Activated naive CD8-positive, alpha-beta T cell treated with anti-CD3 and anti-CD28 coated beads for 36 hours (primary cell): ENCODE data around the gene NUTF2. TPM values are rescaled to one million over a fixed set of nuclear protein-coding genes. Genes with fewer than 3 reads are reported as not detected.
"Not testable (repeated sequence)": the region's sequence is repeated elsewhere in the genome, so short reads cannot be mapped to it uniquely, and the experiment has no call there.

Experiments used
- DNase-seq: peaks from one replicate; pipeline ENCODE4 v3.0.0; 2021
- H3K27ac Mint-ChIP-seq: one replicate; pipeline ENCODE4 v1.8.0; 2022; ENCODE audit warnings: mild to moderate bottlenecking, moderate library complexity, mixed read lengths
- H3K27me3 Mint-ChIP-seq: one replicate; pipeline ENCODE4 v1.8.0; 2022; ENCODE audit warnings: mild to moderate bottlenecking, mixed read lengths
- H3K36me3 Mint-ChIP-seq: one replicate; pipeline ENCODE4 v1.8.0; 2021; ENCODE audit warnings: mild to moderate bottlenecking, mixed read lengths
- H3K4me1 Mint-ChIP-seq: one replicate; pipeline ENCODE4 v1.8.0; 2021; ENCODE audit warnings: mixed read lengths
- H3K4me3 Mint-ChIP-seq: one replicate; pipeline ENCODE4 v1.8.0; 2022; ENCODE audit warnings: mild to moderate bottlenecking, moderate library complexity, mixed read lengths
- H3K9me3 Mint-ChIP-seq: one replicate; pipeline ENCODE4 v1.8.0; 2022; ENCODE audit warnings: mixed read lengths
- total RNA-seq, 2 experiments: library from RNA; stranded (reverse); gene quantifications; one replicate each; pipeline ENCODE4 v1.2.3, GENCODE V29; 2021

NUTF2 gene
- total RNA-seq, 2 experiments from 2014 or later, result 174 to 181 TPM

GRCh38 chr16:67907397-67908180, 60.9 kb downstream of the NUTF2 start:
- H3K36me3 Mint-ChIP-seq, result peaks cover 8% of the 10 kb centered on the region
- no peak overlapping the region for H3K27ac Mint-ChIP-seq

GRCh38 chr16:67909056-67909742, 62.5 kb downstream of the NUTF2 start:
- no peak overlapping the region for H3K27ac Mint-ChIP-seq
- H3K27me3 Mint-ChIP-seq, result no peaks in the 10 kb centered on the region
- no peaks in the 10 kb centered on the region for H3K9me3 Mint-ChIP-seq
- peaks cover 11% of the 10 kb centered on the region for H3K4me1 Mint-ChIP-seq
- no peak overlapping the region for H3K4me3 Mint-ChIP-seq
- no peak for DNase-seq
- H3K36me3 Mint-ChIP-seq, result peaks cover 5% of the 10 kb centered on the region

More at GRCh38 chr16:67907397-67908180, 60.9 kb downstream of the NUTF2 start:
- no peak overlapping the region for H3K4me3 Mint-ChIP-seq
- no peak for DNase-seq
- H3K27me3 Mint-ChIP-seq, result no peaks in the 10 kb centered on the region
- H3K4me1 Mint-ChIP-seq, result peaks cover 13% of the 10 kb centered on the region
- no peaks in the 10 kb centered on the region for H3K9me3 Mint-ChIP-seq

DNA sequence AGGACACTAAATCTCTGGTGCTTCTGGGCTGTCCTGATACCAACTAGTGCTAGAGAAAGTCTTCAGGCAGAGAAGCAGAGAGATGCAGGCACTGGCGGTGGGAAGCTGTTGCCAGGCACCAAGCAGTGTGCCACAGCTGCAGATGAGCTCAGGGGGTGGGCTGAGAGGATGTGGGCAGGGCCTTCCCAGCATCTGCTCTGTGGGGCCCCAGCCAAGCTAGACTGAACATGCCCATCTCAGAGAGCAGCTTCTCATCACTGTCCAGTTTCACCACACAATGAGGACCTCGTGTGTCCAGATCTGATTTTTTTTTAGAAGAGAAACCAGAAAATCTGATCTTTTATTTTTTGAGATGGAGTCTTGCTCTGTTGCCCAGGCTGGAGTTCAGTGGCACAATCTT, 63.4 kb downstream of the NUTF2 start:
- no peaks in the 10 kb centered on the region for H3K9me3 Mint-ChIP-seq
- H3K27ac Mint-ChIP-seq, result no peak overlapping the region
- DNase-seq, result peak; percentile 25
- peaks cover 4% of the 10 kb centered on the region for H3K36me3 Mint-ChIP-seq
- no peak overlapping the region for H3K4me3 Mint-ChIP-seq
- peaks cover 13% of the 10 kb centered on the region for H3K4me1 Mint-ChIP-seq
- no peaks in the 10 kb centered on the region for H3K27me3 Mint-ChIP-seq

GRCh38 chr16:67914758-67915495, 68.2 kb downstream of the NUTF2 start:
- Mint-ChIP-seq H3K9me3 (no peaks in the 10 kb centered on the region), H3K4me3 (no peak overlapping the region), H3K27me3 (no peaks in the 10 kb centered on the region), H3K4me1 (peaks cover 19% of the 10 kb centered on the region), H3K36me3 (peaks cover 2% of the 10 kb centered on the region), H3K27ac (no peak overlapping the region)
- DNase-seq, result no peak

GRCh38 chr16:67915496-67915769, 68.7 kb downstream of the NUTF2 start:
- not testable (repeated sequence) for H3K27me3 Mint-ChIP-seq, DNase-seq, H3K27ac Mint-ChIP-seq, H3K4me3 Mint-ChIP-seq, H3K9me3 Mint-ChIP-seq, H3K36me3 Mint-ChIP-seq
- peaks cover 16% of the 10 kb centered on the region for H3K4me1 Mint-ChIP-seq

- no peak overlapping the region for H3K27ac Mint-ChIP-seq
- DNase-seq, result no peak
- no peak overlapping the region for H3K4me3 Mint-ChIP-seq
- H3K9me3 Mint-ChIP-seq, result no peaks in the 10 kb centered on the region
- H3K4me1 Mint-ChIP-seq, result peaks cover 16% of the 10 kb centered on the region
- H3K36me3 Mint-ChIP-seq, result peaks cover 2% of the 10 kb centered on the region
- H3K27me3 Mint-ChIP-seq, result no peaks in the 10 kb centered on the region
Observed at GRCh38 chr16:67915831-67916723, 69.3 kb downstream of the NUTF2 start.

DNA sequence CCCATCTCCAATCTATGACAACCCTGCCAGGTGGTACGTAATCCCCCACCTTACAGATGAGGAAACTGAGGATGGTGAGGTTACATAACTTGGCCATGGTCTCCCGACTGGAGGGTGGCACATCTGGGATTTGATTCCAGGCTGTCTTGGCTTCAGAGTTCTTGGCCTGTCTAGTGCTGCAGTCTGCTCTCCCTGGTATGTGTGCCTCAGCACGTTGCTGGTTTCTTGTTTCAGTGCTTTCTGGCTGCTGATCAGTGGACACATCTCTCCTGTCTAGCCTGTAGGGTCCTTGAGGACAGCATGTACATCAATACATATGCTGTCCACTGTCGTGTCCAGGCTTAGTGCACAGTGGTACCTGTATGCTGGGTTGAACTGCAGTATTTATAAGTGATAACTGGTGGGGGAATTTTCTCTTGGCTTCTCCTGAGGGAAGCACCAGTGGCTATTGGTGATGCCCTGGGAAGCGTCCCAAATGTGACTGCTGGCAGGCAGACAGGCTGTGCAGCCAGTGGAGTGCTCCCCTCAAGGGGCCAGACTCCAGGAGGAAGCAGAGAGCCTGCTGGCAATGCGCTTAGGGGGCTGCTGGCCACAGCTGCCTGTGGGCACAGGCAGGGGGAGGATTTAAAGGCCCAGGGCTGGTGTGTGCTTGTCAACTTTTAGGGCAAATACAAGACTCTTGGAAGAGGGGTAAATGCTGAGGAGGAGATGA, 70.6 kb downstream of the NUTF2 start:
- Mint-ChIP-seq H3K4me3 (no peak overlapping the region), H3K27ac (peak overlapping the region; percentile 85), H3K27me3 (no peaks in the 10 kb centered on the region), H3K36me3 (peaks cover 2% of the 10 kb centered on the region), H3K9me3 (no peaks in the 10 kb centered on the region), H3K4me1 (peaks cover 23% of the 10 kb centered on the region)
- no peak for DNase-seq

DNA sequence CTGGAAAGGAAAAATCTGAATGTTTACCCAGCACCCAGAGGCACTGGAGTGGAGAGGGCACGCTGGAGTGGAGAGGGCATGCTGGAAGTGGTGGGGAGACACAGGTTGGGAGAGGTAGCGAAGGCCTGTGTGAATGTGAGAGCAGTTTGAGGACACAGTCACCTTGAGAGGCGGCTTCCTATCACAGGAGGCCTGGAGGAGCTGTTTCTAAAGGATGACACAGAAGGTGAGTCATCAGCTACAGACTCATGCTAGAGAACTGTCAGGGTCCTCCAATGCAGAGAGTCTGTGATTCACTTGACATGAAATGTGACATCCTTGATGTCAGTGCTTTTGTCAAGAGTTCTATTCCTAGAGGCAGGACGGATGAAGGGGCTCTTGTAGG, 71.1 kb downstream of the NUTF2 start:
- H3K4me1 Mint-ChIP-seq, result peaks cover 26% of the 10 kb centered on the region
- no peaks in the 10 kb centered on the region for H3K9me3 Mint-ChIP-seq
- no peaks in the 10 kb centered on the region for H3K27me3 Mint-ChIP-seq
- peaks cover 2% of the 10 kb centered on the region for H3K36me3 Mint-ChIP-seq
- peak overlapping the region; percentile 85 for H3K27ac Mint-ChIP-seq
- peak; percentile 51 for DNase-seq
- no peak overlapping the region for H3K4me3 Mint-ChIP-seq

DNA sequence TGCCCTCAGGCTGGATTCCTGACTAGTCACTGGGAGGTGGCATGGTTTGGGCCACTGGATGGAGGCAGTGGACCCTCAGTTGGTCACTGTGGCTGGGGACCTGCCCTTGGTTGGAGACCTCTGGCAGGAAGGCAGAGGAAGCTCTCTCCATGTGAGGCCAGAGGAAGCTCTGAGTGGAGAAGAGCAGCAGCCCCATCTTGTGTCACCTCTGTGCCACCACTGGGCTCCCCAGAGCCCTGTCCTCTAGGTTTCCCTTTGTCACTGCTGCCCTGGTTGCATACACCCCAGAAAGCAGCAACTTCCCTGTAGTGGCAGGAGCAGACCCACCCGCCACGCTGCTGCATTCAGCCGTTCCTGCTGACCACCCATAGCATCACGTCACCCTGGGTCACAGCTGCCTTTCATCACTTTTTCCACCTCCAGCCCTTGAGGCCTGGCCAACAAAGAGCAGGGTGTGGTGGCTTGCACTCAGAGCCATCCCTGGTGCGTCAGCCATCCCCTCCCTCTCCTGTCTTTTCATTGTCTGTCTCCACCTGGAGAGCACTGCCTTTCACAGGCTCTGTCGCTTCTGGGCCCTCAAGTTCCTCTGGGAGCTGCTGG, 73.0 kb downstream of the NUTF2 start:
- H3K36me3 Mint-ChIP-seq, result peaks cover 2% of the 10 kb centered on the region
- H3K27ac Mint-ChIP-seq, result no peak overlapping the region
- no peaks in the 10 kb centered on the region for H3K9me3 Mint-ChIP-seq
- H3K4me1 Mint-ChIP-seq, result peaks cover 28% of the 10 kb centered on the region
- H3K4me3 Mint-ChIP-seq, result no peak overlapping the region
- DNase-seq, result no peak
- no peaks in the 10 kb centered on the region for H3K27me3 Mint-ChIP-seq

Other genes with a start within 250 kb of the NUTF2 start
- gene CARMIL2, start 201.8 kb upstream of the NUTF2 start, total RNA-seq, result 100 to 1,000 TPM; 136 to 140 TPM
- 10 to 100 TPM; 48.0 to 50.3 TPM for gene ACD, start 186.7 kb upstream of the NUTF2 start, total RNA-seq
- 1 to 10 TPM; 7.8 to 9.4 TPM for gene PARD6A, start 186.0 kb upstream of the NUTF2 start, total RNA-seq
- 10 to 100 TPM in 1 of 2 experiments, 1 to 10 TPM in 1; 9.3 to 10.7 TPM for gene ENKD1, start 180.2 kb upstream of the NUTF2 start, total RNA-seq
- gene C16orf86, start 180.1 kb upstream of the NUTF2 start, total RNA-seq, result 1 to 10 TPM; 1.3 to 1.8 TPM
- 10 to 100 TPM; 13.1 to 14.0 TPM for gene GFOD2, start 127.6 kb upstream of the NUTF2 start, total RNA-seq
- 10 to 100 TPM; 16.1 to 16.2 TPM for gene RANBP10, start 40.4 kb upstream of the NUTF2 start, total RNA-seq
- under 1 TPM; 0.70 to 0.72 TPM for gene TSNAXIP1, start 40.0 kb upstream of the NUTF2 start, total RNA-seq
- 10 to 100 TPM; 45.9 to 47.5 TPM for gene THAP11, start 4.6 kb upstream of the NUTF2 start, total RNA-seq
- 10 to 100 TPM; 42.2 to 42.4 TPM for gene CENPT, start 760 bp downstream of the NUTF2 start, total RNA-seq
- gene EDC4, start 26.1 kb downstream of the NUTF2 start, total RNA-seq, result 100 to 1,000 TPM in 1 of 2 experiments, 10 to 100 TPM in 1; 99.6 to 102 TPM
- not detected for gene NRN1L, start 38.0 kb downstream of the NUTF2 start, total RNA-seq
- 10 to 100 TPM in 1 of 2 experiments, 1 to 10 TPM in 1; 9.9 to 10.6 TPM for gene PSKH1, start 46.3 kb downstream of the NUTF2 start, total RNA-seq
- 1 to 10 TPM; 6.2 to 6.8 TPM for gene CTRL, start 84.9 kb downstream of the NUTF2 start, total RNA-seq
- gene PSMB10, start 89.9 kb downstream of the NUTF2 start, total RNA-seq, result 100 to 1,000 TPM; 220 to 235 TPM
- gene LCAT, start 97.2 kb downstream of the NUTF2 start, total RNA-seq, result 10 to 100 TPM; 11.3 to 11.4 TPM
- gene SLC12A4, start 121.7 kb downstream of the NUTF2 start, total RNA-seq, result 10 to 100 TPM; 27.4 to 29.5 TPM
- under 1 TPM; 0.29 to 0.42 TPM for gene DPEP3, start 133.6 kb downstream of the NUTF2 start, total RNA-seq
- 1 to 10 TPM; 1.8 to 2.7 TPM for gene DPEP2, start 152.6 kb downstream of the NUTF2 start, total RNA-seq
- gene DPEP2NB, start 169.0 kb downstream of the NUTF2 start, total RNA-seq, result not detected
- 10 to 100 TPM; 32.0 to 32.3 TPM for gene DDX28, start 176.3 kb downstream of the NUTF2 start, total RNA-seq
- 10 to 100 TPM; 34.6 to 39.1 TPM for gene DUS2, start 176.4 kb downstream of the NUTF2 start, total RNA-seq
- 10 to 100 TPM; 76.3 to 79.2 TPM for gene NFATC3, start 238.4 kb downstream of the NUTF2 start, total RNA-seq